ENCODE data around the gene PACRG.

- TF ChIP-seq CTCF (IDR thresholded peaks at IDR 0.05; ENCODE audit: control extremely low read depth in 1 of 3, insufficient read depth in 1 of 3, low read depth in 1 of 3, low read length in 3 of 3) (no peak), KDM1A (IDR thresholded peaks at IDR 0.05; ENCODE audit: borderline replicate concordance, low read length) (no peak), YY1 (IDR thresholded peaks at IDR 0.05; ENCODE audit: low read depth, low read length) (no peak), RNF2 (IDR thresholded peaks at IDR 0.05; ENCODE audit: borderline replicate concordance, low read depth, low read length, missing control alignments, poor library complexity, severe bottlenecking) (no peak), GTF2F1 (IDR thresholded peaks at IDR 0.05; ENCODE audit: borderline replicate concordance, low read depth, low read length) (no peak), SP1 (IDR thresholded peaks at IDR 0.05; ENCODE audit: low read depth, low read length) (no peak), MAFK (IDR thresholded peaks at IDR 0.05; ENCODE audit: low read depth, low read length) (no peak), POLR2A (IDR thresholded peaks at IDR 0.05; ENCODE audit: control extremely low read depth in 1 of 2, low read depth in 2 of 2, low read length in 2 of 2) (no peak), ATF2 (IDR thresholded peaks at IDR 0.05; ENCODE audit: low read length) (no peak), POLR2AphosphoS5 (IDR thresholded peaks at IDR 0.05; ENCODE audit: low read depth, low read length) (no peak), NRF1 (IDR thresholded peaks at IDR 0.05; ENCODE audit: low read depth, low read length) (no peak), TCF12 (IDR thresholded peaks at IDR 0.05; ENCODE audit: low read depth, low read length) (no peak)
These were observed 246.9 kb downstream of the PACRG start for GRCh38 chr6:162974685-162975084.
